ENCODE data around the gene NFYC.

Gene NFYC

DNA sequence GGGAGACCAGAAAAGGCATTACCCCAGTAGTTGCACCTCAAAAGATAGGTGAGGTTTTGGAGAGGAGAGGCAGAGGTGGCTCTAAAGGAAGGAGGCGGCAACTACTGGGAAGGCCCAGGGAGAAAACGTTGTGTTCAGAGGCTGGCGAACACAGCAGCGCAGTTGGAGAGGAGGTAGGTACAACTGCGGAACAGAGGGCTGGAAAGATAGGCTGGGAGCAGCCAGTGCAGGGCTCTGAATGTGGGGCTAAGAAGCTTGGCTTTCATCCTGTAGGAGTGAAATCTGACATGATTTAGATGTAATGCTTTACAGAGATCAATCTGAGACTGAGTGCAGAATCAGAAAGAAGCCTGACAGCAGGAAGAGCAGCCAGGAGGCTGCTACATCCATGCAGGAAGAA lies 39.0 kb upstream of the NFYC start:
- no peak overlapping the region for H3K4me3 ChIP-seq

DNA sequence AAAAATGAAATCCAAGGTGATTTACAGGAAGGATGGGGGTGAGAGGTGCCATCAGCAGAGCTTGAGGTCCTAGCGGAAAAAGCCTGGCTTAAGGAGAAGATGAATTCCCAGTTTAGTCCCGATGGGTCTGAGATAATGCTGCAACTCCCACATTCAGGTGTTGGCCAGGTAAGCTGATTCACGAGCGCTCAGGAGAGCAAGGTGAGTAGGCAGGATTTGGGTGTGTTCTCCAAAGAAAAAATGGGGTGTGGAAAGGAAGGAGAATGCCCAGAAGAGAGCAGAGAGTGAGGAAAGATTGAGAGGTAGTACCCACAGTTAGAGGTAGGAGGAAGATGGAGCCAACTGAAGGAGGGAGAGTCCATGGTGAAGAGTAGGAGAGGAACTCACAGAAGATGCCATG lies 38.5 kb upstream of the NFYC start:
- TF ChIP-seq FOXP2 (optimal IDR thresholded peaks at IDR 0.05; ENCODE audit: control extremely low read depth, extremely low read length, insufficient read depth) (no peak), EZH2 (IDR thresholded peaks at IDR 0.05) (no peak)
- DNase-seq (ENCODE audit: low read depth, low spot score), result no peak
- H3K9me3 ChIP-seq (ENCODE audit: low read depth, low read length), result no peaks in the 10 kb centered on the region
- no peak overlapping the region for H3K9ac ChIP-seq (ENCODE audit: insufficient read length)
- H3K36me3 ChIP-seq (ENCODE audit: insufficient read depth, low read length), result no peaks in the 10 kb centered on the region
- no peak overlapping the region for H3K4me3 ChIP-seq
- H3K27ac ChIP-seq, result no peak overlapping the region

More for the DNA sequence above, 39.0 kb upstream of the NFYC start:
- Histone ChIP-seq H3K36me3 (ENCODE audit: insufficient read depth, low read length) (no peaks in the 10 kb centered on the region), H3K9me3 (ENCODE audit: low read depth, low read length) (no peaks in the 10 kb centered on the region), H3K9ac (ENCODE audit: insufficient read length) (no peak overlapping the region), H3K27ac (no peak overlapping the region)
- TF ChIP-seq EZH2 (IDR thresholded peaks at IDR 0.05) (no peak), POLR2AphosphoS5 (IDR thresholded peaks at IDR 0.05; ENCODE audit: borderline replicate concordance, low read depth, low read length) (no peak), FOXP2 (optimal IDR thresholded peaks at IDR 0.05; ENCODE audit: control extremely low read depth, extremely low read length, insufficient read depth) (no peak)
- DNase-seq (ENCODE audit: low read depth, low spot score), result no peak

DNA sequence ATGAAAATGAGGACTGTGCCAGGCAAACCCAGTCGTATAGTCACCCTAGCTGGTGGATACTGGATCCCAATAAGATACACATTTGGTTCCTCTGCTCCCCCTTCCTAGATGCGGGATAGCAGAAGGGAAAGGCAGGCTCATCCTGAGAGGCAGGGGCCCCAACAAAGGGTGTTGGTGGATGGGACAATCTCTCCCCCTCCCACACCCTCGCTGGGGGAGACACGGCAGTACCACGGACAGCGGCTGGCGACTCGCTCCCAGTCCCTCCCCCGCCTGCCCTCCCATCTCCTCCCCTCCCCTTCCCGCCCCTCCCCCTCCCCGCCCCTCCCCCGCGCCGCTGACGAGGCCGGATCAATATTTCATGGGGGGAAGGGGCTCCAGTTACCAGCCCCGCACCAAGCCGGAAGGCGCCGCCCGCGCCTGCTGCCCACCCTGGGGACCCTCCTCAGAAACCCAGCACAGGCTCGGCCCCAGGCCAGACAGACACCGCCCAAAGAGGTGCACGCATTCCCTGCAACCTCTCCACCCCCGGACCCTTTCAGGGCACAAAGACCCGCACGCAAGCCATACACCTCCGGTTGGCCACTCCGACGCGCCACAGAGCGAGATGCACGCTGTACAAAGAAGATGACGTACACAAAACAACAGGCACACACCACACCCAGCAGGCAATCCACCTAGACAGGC lies 37.5 kb upstream of the NFYC start:
- DNase-seq (ENCODE audit: low read depth, low spot score), result no peak
- no peak overlapping the region for H3K9ac ChIP-seq (ENCODE audit: insufficient read length)

DNA sequence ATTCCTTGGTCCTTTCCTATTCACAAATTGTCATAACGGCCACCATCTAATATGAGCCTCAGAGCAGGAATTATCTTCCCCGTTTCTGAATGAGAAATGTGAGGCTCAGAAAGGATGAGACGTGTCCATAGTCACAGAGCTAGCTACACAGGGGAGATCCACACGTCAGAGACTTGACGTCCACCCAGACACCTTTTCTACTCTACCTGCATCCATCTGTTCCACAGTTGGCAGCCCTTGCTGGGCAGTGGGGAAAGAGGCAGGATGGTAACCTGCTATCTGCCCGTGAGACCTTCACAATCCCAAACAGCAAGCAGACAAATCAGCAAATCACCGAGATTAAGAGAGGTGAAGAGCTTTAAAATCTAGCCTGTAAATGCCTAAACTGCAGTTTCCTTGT lies 34.5 kb upstream of the NFYC start:
- Histone ChIP-seq H3K27ac (no peak overlapping the region), H3K9ac (ENCODE audit: insufficient read length) (no peak overlapping the region), H3K36me3 (ENCODE audit: insufficient read depth, low read length) (no peaks in the 10 kb centered on the region), H3K4me3 (no peak overlapping the region), H3K9me3 (ENCODE audit: low read depth, low read length) (no peaks in the 10 kb centered on the region)
- no peak for TF ChIP-seq POLR2AphosphoS5 (IDR thresholded peaks at IDR 0.05; ENCODE audit: borderline replicate concordance, low read depth, low read length)
- no peak for TF ChIP-seq FOXP2 (optimal IDR thresholded peaks at IDR 0.05; ENCODE audit: control extremely low read depth, extremely low read length, insufficient read depth)
- no peak for TF ChIP-seq EZH2 (IDR thresholded peaks at IDR 0.05)
- no peak for DNase-seq (ENCODE audit: low read depth, low spot score)

More for the DNA sequence above, 37.5 kb upstream of the NFYC start:
- Histone ChIP-seq H3K27ac (no peak overlapping the region), H3K9me3 (ENCODE audit: low read depth, low read length) (no peaks in the 10 kb centered on the region), H3K4me3 (no peak overlapping the region), H3K36me3 (ENCODE audit: insufficient read depth, low read length) (no peaks in the 10 kb centered on the region)
- TF ChIP-seq FOXP2 (optimal IDR thresholded peaks at IDR 0.05; ENCODE audit: control extremely low read depth, extremely low read length, insufficient read depth) (no peak), EZH2 (IDR thresholded peaks at IDR 0.05) (no peak), POLR2AphosphoS5 (IDR thresholded peaks at IDR 0.05; ENCODE audit: borderline replicate concordance, low read depth, low read length) (no peak)

DNA sequence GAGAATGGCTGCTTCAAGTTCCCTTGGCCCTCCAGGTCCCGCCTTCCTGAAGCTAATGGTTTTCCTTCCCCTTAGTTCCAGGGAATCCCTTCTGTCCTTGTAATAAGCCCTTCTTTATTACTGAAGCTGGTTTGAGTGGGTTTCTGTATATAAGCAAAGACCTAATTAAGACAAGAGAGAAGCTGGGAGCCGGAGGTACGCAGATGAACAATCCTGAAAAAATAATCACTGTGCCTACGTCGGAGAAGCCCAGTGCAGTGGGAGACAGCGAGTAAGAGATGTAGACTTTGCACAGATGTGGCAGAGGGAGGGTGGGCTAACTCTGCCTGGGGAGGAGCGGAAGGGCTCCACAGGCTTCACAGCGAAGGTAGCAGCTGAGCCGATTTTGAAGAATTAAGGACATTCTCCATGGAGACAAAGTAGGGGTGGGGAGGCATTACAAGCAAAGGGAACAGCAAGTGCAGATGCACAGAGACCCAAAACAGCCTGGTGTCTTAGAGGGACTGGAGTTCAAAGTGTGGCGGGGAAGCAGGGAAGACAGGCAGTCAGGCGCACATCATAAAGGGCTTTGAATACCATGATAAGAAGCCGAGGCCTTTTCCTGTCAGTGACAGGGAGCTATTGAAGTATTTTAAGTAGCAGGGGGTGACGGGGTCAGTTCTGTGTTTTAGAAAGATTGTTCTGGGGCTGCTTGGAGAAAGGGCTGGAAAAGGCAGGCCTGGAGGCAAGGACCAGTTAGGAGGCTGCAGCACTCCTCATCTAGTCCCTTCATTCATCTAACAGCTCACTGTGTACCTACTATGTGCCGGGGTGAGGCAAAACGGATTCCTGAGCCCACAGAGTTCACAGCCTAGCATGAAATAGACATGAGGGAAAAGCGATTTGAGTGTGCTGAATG lies 32.5 kb upstream of the NFYC start:
- no peaks in the 10 kb centered on the region for H3K36me3 ChIP-seq (ENCODE audit: insufficient read depth, low read length)
- H3K4me3 ChIP-seq, result no peak overlapping the region
- no peaks in the 10 kb centered on the region for H3K9me3 ChIP-seq (ENCODE audit: low read depth, low read length)
- no peak overlapping the region for H3K27ac ChIP-seq
- TF ChIP-seq POLR2AphosphoS5 (IDR thresholded peaks at IDR 0.05; ENCODE audit: borderline replicate concordance, low read depth, low read length) (no peak), FOXP2 (optimal IDR thresholded peaks at IDR 0.05; ENCODE audit: control extremely low read depth, extremely low read length, insufficient read depth) (no peak), EZH2 (IDR thresholded peaks at IDR 0.05) (no peak)
- no peak for DNase-seq (ENCODE audit: low read depth, low spot score)
- H3K9ac ChIP-seq (ENCODE audit: insufficient read length), result no peak overlapping the region

DNA sequence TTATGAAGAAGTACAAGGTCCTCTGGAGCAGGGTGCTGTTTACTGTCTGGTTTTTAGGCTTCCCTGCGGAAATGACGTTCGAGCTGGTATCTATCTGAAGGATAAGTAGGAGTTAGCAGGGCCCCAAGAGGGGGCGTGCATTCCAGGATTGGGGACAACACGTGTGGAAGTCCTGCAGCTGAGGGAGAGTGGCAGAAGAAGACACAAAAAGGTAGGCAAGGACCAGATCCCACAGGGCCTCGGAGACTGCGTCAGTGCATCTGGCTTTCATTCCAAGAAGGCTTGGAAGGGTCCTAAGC lies 31.9 kb upstream of the NFYC start:
- no peaks in the 10 kb centered on the region for H3K36me3 ChIP-seq (ENCODE audit: insufficient read depth, low read length)
- TF ChIP-seq POLR2AphosphoS5 (IDR thresholded peaks at IDR 0.05; ENCODE audit: borderline replicate concordance, low read depth, low read length), result no peak
- no peak for TF ChIP-seq FOXP2 (optimal IDR thresholded peaks at IDR 0.05; ENCODE audit: control extremely low read depth, extremely low read length, insufficient read depth)
- no peak for TF ChIP-seq EZH2 (IDR thresholded peaks at IDR 0.05)
- H3K27ac ChIP-seq, result no peak overlapping the region
- DNase-seq (ENCODE audit: low read depth, low spot score), result no peak
- no peak overlapping the region for H3K9ac ChIP-seq (ENCODE audit: insufficient read length)
- no peak overlapping the region for H3K4me3 ChIP-seq
- no peaks in the 10 kb centered on the region for H3K9me3 ChIP-seq (ENCODE audit: low read depth, low read length)

DNA sequence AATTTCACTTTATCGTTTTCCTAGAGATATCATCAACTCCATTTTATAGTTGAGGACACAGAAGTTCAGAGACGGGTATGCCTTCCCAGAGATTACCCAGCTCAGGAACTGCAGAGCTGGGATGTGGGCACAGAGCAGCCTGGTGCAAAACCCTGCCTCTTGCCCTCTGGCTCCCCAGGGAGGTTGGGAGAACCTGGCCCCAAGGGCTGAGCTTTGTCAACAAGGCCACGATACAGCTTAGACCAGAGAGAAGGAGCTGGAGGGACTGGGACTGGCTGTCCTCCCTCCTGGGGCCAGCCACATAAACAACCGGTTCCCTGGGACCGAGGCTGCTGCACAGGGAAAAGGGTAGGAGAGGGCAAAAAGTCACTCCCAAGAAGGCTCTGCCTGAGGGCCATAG lies 29.8 kb upstream of the NFYC start:
- DNase-seq (ENCODE audit: low read depth, low spot score), result no peak
- H3K27ac ChIP-seq, result no peak overlapping the region
- no peak for TF ChIP-seq POLR2AphosphoS5 (IDR thresholded peaks at IDR 0.05; ENCODE audit: borderline replicate concordance, low read depth, low read length)
- no peak for TF ChIP-seq EZH2 (IDR thresholded peaks at IDR 0.05)
- no peak for TF ChIP-seq FOXP2 (optimal IDR thresholded peaks at IDR 0.05; ENCODE audit: control extremely low read depth, extremely low read length, insufficient read depth)
- no peak overlapping the region for H3K4me3 ChIP-seq
- no peaks in the 10 kb centered on the region for H3K9me3 ChIP-seq (ENCODE audit: low read depth, low read length)
- H3K36me3 ChIP-seq (ENCODE audit: insufficient read depth, low read length), result no peaks in the 10 kb centered on the region
- H3K9ac ChIP-seq (ENCODE audit: insufficient read length), result no peak overlapping the region

DNA sequence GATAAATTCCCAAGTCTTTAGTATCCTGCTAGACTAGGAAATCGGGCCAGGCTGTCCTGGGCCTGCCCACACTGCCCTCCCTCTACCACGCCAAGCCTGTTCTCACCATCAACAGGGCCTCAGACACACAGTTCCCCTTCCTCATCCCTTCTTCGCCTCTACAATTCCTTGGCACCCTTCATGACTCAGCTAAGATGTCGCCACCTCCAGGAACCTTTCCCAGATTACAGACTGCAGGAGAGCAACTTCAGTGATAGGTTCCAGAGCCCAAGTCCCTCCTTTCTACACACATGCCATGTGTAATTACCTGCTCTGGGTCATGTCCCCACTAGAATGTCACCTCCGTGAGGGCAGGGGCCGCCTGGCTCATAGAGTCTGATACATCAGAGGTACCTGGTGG lies 29.4 kb upstream of the NFYC start:
- Histone ChIP-seq H3K27ac (no peak overlapping the region), H3K36me3 (ENCODE audit: insufficient read depth, low read length) (no peaks in the 10 kb centered on the region), H3K4me3 (no peak overlapping the region), H3K9me3 (ENCODE audit: low read depth, low read length) (no peaks in the 10 kb centered on the region), H3K9ac (ENCODE audit: insufficient read length) (no peak overlapping the region)
- no peak for DNase-seq (ENCODE audit: low read depth, low spot score)
- TF ChIP-seq FOXP2 (optimal IDR thresholded peaks at IDR 0.05; ENCODE audit: control extremely low read depth, extremely low read length, insufficient read depth), result no peak
- no peak for TF ChIP-seq POLR2AphosphoS5 (IDR thresholded peaks at IDR 0.05; ENCODE audit: borderline replicate concordance, low read depth, low read length)
- TF ChIP-seq EZH2 (IDR thresholded peaks at IDR 0.05), result no peak
